Frontal cortex (tissue), 4 donors: Measurements from ENCODE around the gene STOML2. TPM values are rescaled to one million over a fixed set of nuclear protein-coding genes. Genes with fewer than 3 reads are reported as not detected.

Experiments used
- DNase-seq, 2 donors: peaks; one replicate each; pipeline ENCODE4 v3.0.0; 2012; ENCODE audit warnings: low spot score in 2 of 2
- FAIRE-seq: peaks from 2 replicates; lab custom pipeline; 2012; peaks lifted over from hg19 to GRCh38; lab: Jason Lieb, UNC
- total RNA-seq: library from RNA; depleted of rRNA; stranded (reverse); fragments of >200 nt; gene quantifications from one replicate; pipeline ENCODE4 v1.2.3, GENCODE V29; 2014
- donor health status: control.
- donor health status: control.
- donor health status: control.

STOML2 gene
- total RNA-seq, 1 donor from 2014 or later, result 55.4 TPM

GRCh38 chr9:35108461-35108860 is 5.5 kb upstream of the STOML2 start:
- DNase-seq (peak in 1 of 2 donors; percentile 12), FAIRE-seq (no peak)

- FAIRE-seq, result no peak
These were observed 4.7 kb upstream of the STOML2 start for GRCh38 chr9:35107297-35108290.

DNA sequence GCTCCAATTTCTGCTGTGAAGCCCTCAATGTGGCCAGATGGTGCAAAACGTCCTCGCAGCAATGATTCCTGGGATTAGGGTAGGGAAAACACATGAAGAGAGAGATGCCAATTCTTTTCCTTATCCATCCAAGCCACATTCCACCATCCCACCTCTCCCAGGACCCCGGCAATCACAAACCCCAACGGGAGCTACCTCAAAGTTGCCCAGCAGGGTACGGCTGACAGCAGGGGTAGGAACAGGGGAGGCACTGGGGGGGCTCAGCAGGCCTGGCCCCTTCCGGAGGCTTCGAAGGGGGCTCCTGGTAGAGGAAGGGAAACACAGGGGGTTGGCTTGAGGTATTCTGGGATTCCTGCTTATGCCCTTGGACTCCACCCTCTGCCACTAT is 3.4 kb upstream of the STOML2 start:
- FAIRE-seq (no peak), DNase-seq (peak; percentile 0 to 1)

More at GRCh38 chr9:35107297-35108290, 4.7 kb upstream of the STOML2 start:
- DNase-seq, result peak; percentile 6 to 16

- FAIRE-seq, result no peak
These were observed 2.8 kb upstream of the STOML2 start for GRCh38 chr9:35105571-35106342.

DNA sequence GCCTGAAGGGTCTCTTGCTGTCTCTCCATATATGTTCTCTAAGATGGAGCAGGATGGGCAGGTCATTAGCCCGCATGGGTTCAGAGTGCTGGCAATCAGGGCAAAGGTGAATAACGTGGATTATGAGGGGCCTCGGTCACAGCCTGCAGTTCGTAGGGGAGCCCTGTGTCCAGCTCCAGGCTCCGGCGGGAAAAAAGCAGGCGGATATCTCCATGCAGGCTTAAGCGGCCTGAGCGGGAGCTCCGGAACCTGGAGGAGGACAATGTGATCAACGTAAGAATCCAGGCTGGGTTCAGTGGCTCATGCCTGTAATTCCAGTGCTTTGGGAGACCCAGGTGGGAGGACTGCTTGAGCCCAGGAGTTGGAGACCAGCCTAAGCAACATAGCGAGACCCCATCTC is 2.2 kb upstream of the STOML2 start:
- DNase-seq (peak in 1 of 2 donors; percentile 0), FAIRE-seq (no peak)

More at GRCh38 chr9:35105571-35106342, 2.8 kb upstream of the STOML2 start:
- DNase-seq, result peak in 1 of 2 donors; percentile 2

DNA sequence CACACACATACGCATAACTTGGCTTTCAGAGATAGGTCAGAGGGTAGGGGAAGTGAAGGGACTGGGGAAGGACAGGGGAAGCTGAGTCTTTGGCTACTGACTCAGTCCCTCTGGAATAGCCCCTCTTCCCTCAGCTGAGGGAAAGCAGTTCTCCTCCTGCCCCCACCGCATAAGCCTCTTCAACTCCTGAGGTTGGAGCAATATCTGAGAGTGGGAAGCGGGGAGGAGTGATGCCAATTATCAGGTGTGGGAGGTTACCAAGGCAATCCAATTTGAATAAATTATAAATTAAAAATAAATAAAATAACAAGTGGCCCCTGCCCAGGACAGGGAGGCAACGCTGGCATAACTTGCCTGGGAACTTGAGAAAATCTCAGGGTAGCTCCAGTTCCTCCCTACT is 1.7 kb upstream of the STOML2 start:
- FAIRE-seq, result no peak
- DNase-seq, result no peak

- no peak for DNase-seq
- no peak for FAIRE-seq
These were observed 795 bp upstream of the STOML2 start for GRCh38 chr9:35103660-35104191.

DNA sequence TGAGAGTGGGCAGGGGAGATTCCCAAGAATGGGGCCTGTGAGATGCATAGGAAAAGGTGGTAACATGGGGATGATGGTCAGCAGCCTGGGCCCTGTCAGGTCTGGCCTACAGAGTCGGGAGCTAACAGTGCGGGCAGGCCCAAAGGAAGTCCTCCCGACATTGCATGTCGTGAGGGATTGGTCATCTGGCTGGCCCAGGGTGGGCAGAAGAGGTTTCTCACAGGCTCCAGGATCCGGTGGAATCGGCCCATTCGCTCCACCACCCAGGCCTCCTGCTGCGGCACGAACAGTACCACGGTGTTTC is 514 bp downstream of the STOML2 start:
- FAIRE-seq (no peak), DNase-seq (no peak)

GRCh38 chr9:35097573-35097972 is 5.4 kb downstream of the STOML2 start:
- no peak for FAIRE-seq
- no peak for DNase-seq

GRCh38 chr9:35096035-35096849 is 6.7 kb downstream of the STOML2 start, which contains the start of gene PIGO:
Gene PIGO, minus strand, starts transcription at chr9:35096591. Its CDS starts 1,026 bp downstream, at chr9:35095565.
- FAIRE-seq, result no peak
- DNase-seq, result peak; percentile 82 to 86

- no peak for FAIRE-seq
- no peak for DNase-seq
These were observed 11.4 kb downstream of the STOML2 start for GRCh38 chr9:35091536-35091935.

DNA sequence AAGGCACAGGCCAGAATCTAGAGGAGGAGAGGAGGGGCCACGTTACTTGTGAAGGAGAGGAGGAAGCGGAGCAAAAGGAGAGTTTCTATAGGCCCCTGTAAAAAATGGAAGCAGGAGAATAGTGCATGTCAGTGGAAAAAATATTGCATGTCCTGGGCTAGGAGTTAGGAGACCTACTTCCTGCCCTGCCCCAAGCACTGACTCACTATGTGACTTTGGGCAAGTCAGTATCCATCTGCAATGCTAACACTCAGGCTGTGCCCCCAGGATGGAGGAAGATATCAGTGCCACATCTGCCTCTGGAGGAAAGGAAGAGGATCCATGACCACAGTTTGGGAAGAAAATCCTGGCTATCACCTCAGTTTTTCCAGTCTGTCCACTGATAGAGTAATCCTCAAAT is 13.5 kb downstream of the STOML2 start:
- no peak for FAIRE-seq

GRCh38 chr9:35085078-35085477 is 17.9 kb downstream of the STOML2 start:
- DNase-seq (no peak), FAIRE-seq (no peak)

More for the DNA sequence above, 13.5 kb downstream of the STOML2 start:
- no peak for DNase-seq

- no peak for FAIRE-seq
- DNase-seq, result peak; percentile 80 to 88
These were observed 23.2 kb downstream of the STOML2 start, which contains the start of gene FANCG for GRCh38 chr9:35079426-35080341. Gene FANCG, minus strand, starts transcription at chr9:35079942. Its CDS starts 418 bp downstream, at chr9:35079524.

GRCh38 chr9:35079041-35079425 is 23.9 kb downstream of the STOML2 start:
- no peak for FAIRE-seq

GRCh38 chr9:35078066-35078465 is 24.9 kb downstream of the STOML2 start:
- no peak for FAIRE-seq
- DNase-seq, result no peak

More at GRCh38 chr9:35079041-35079425, 23.9 kb downstream of the STOML2 start:
- no peak for DNase-seq

DNA sequence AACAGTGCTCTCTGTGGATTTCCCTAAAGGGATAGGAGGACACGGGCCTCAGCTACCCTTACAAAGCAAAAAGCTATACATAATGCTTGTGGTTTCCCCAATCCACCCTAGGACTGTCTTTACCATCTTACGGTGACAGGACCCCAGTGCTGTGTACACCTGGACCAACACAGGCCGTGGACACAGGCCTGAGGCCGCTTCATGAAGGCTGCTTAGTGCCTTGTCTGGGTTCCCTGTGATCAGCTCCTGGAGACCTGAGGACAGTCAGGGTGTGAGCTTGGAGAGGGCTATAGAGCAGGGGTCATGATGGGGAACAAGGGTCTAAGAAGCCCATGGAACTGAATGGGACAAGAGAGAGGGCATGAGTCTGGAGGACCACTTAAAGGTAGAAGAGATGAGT is 26.1 kb downstream of the STOML2 start:
- FAIRE-seq (no peak), DNase-seq (no peak)

- no peak for DNase-seq
- FAIRE-seq, result no peak
These were observed 27.6 kb downstream of the STOML2 start for GRCh38 chr9:35075358-35075757.
